Neural progenitor cell (in vitro differentiated cells): ENCODE measurements around the gene ALKBH4. TPM values are rescaled to one million over a fixed set of nuclear protein-coding genes. Genes with fewer than 3 reads are reported as not detected.
A peak's percentile ranks its signal among the peaks of the same experiment; 100 is the strongest.

Experiments used
- DNase-seq: peaks from one replicate; pipeline ENCODE4 v3.0.0-alpha.2; 2016; ENCODE audit warnings: low spot score
- H2AFZ ChIP-seq: fragments of 200-600 bp; sonication (generic); replicated peaks from 2 replicates; pipeline ENCODE4 v1.6.1; 2016; ENCODE audit warnings: antibody characterized with exemption
- H3F3A ChIP-seq: fragments of 200-600 bp; sonication (generic); 2 replicates; pipeline ENCODE4 v1.6.1; 2016; ENCODE audit warnings: antibody characterized with exemption, low read depth
- H3K27ac ChIP-seq: fragments of 200-600 bp; sonication (generic); 2 replicates; pipeline ENCODE4 v1.5.1; 2016; ENCODE audit warnings: mild to moderate bottlenecking
- H3K27me3 ChIP-seq: fragments of 200-600 bp; sonication (generic); 2 replicates; pipeline ENCODE4 v1.6.1; 2016; ENCODE audit warnings: mild to moderate bottlenecking, moderate library complexity
- H3K36me3 ChIP-seq: fragments of 200-600 bp; sonication (generic); 2 replicates; pipeline ENCODE4 v1.5.1; 2016
- H3K4me1 ChIP-seq: fragments of 200-600 bp; sonication (generic); 2 replicates; pipeline ENCODE4 v1.6.1; 2016; ENCODE audit warnings: mixed run types
- H3K4me2 ChIP-seq: fragments of 200-600 bp; sonication (generic); 2 replicates; pipeline ENCODE4 v1.6.1; 2016
- H3K4me3 ChIP-seq: fragments of 200-600 bp; sonication (generic); 2 replicates; pipeline ENCODE4 v1.5.1; 2016
- H3K79me2 ChIP-seq: fragments of 200-600 bp; sonication (generic); 2 replicates; pipeline ENCODE4 v1.6.1; 2016; ENCODE audit warnings: low read depth
- H3K9ac ChIP-seq: fragments of 200-600 bp; sonication (generic); 2 replicates; pipeline ENCODE4 v1.6.1; 2016
- H3K9me3 ChIP-seq: fragments of 200-600 bp; sonication (generic); 2 replicates; pipeline ENCODE4 v1.5.1; 2016; ENCODE audit warnings: low read depth
- H4K20me1 ChIP-seq: fragments of 200-600 bp; sonication (generic); 2 replicates; pipeline ENCODE4 v1.6.1; 2016; ENCODE audit warnings: low read depth
- H3K27ac Mint-ChIP-seq: 3 replicates; pipeline ENCODE4 v1.8.0; 2021; ENCODE audit warnings: mixed read lengths
- H3K27me3 Mint-ChIP-seq: 2 replicates; pipeline ENCODE4 v1.8.0; 2022; ENCODE audit warnings: low read depth, mild to moderate bottlenecking, inconsistent platforms, moderate library complexity, mixed read lengths; ENCODE audit not compliant: insufficient read depth
- H3K36me3 Mint-ChIP-seq: 3 replicates; pipeline ENCODE4 v1.8.0; 2021; ENCODE audit warnings: mixed read lengths
- H3K4me1 Mint-ChIP-seq: 3 replicates; pipeline ENCODE4 v1.8.0; 2021; ENCODE audit warnings: mixed read lengths
- H3K4me3 Mint-ChIP-seq: 3 replicates; pipeline ENCODE4 v1.8.0; 2021; ENCODE audit warnings: mild to moderate bottlenecking, moderate library complexity, mixed read lengths
- H3K9me3 Mint-ChIP-seq: 3 replicates; pipeline ENCODE4 v1.8.0; 2020; ENCODE audit warnings: mixed read lengths
- CTCF ChIP-seq: fragments of 200-600 bp; sonication (generic); IDR thresholded peaks from 2 replicates; pipeline ENCODE4 v1.5.1; 2017; ENCODE audit warnings: antibody characterized with exemption, mild to moderate bottlenecking
- EZH2 ChIP-seq: fragments of 200-600 bp; sonication (generic); IDR thresholded peaks from 2 replicates; pipeline ENCODE4 v1.6.1; 2017; ENCODE audit warnings: antibody characterized with exemption, mild to moderate bottlenecking, moderate library complexity
- EZH2phosphoT487 ChIP-seq: fragments of 200-600 bp; sonication (generic); IDR thresholded peaks from 2 replicates; pipeline ENCODE4 v1.6.1; 2017; ENCODE audit warnings: antibody characterized with exemption
- total RNA-seq: library from RNA; depleted of rRNA; stranded (reverse); fragments of >200 nt; gene quantifications from 2 replicates; pipeline ENCODE4 v1.2.3, GENCODE V29; 2015; ENCODE audit warnings: low replicate concordance

The ALKBH4 gene
- total RNA-seq, 1 donor from 2014 or later, result 6.5 TPM

DNA sequence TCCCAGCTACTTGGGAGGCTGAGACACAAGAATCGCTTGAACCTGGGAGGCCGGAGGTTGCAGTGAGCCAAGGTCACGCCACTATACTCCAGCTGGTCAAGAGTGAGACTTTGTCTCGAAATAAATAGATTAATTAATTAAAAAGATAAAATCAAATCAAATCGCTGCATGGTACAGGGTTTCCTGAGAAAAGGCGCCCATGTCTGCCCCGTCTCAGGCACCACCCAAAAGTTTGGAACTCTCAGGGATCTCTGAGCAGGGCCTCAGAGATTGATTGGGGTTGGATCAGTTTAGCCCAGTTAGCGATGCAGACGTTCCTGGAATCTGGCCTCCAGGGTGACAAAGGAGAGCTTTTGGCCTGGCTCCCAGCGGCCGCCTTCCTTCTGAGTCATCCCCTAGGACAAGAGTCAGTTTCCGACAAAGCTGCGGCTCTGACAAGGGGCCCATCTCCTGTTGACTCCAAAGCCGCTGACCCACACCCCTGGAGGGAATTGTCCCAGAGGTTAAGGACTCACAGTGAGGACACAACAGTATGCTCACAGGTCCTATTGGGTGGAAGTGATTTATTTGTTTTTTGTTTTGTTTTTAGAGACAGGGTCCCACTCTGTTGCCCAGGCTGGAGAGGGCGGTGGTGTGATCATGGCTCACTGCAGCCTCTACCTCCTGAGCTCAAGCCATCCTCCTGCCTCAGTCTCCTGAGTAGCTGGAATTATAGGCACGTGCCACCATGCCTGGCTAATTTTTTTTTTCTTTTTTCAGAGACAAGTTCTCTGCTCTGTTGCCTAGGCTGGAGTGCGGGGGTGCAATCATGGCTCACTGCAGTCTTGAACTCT lies 24.5 kb downstream of the ALKBH4 start:
- Histone ChIP-seq H3K79me2 (no peaks in the 10 kb centered on the region), H3K27me3 (no peaks in the 10 kb centered on the region), H3F3A (peaks cover 11% of the 10 kb centered on the region), H2AFZ (no peak overlapping the region), H3K4me3 (no peak overlapping the region), H3K36me3 (no peaks in the 10 kb centered on the region), H3K4me2 (no peak overlapping the region), H3K9ac (no peak overlapping the region), H4K20me1 (no peaks in the 10 kb centered on the region), H3K9me3 (no peaks in the 10 kb centered on the region), H3K27ac (peak overlapping the region; percentile 82), H3K4me1 (no peaks in the 10 kb centered on the region)
- Mint-ChIP-seq H3K9me3 (no peaks in the 10 kb centered on the region), H3K27me3 (peaks cover 2% of the 10 kb centered on the region), H3K27ac (no peak overlapping the region), H3K36me3 (peaks cover 18% of the 10 kb centered on the region), H3K4me1 (peaks cover 12% of the 10 kb centered on the region), H3K4me3 (no peak overlapping the region)
- no peak for TF ChIP-seq EZH2phosphoT487
- no peak for TF ChIP-seq CTCF
- TF ChIP-seq EZH2, result no peak
- DNase-seq, result peak; percentile 63

DNA sequence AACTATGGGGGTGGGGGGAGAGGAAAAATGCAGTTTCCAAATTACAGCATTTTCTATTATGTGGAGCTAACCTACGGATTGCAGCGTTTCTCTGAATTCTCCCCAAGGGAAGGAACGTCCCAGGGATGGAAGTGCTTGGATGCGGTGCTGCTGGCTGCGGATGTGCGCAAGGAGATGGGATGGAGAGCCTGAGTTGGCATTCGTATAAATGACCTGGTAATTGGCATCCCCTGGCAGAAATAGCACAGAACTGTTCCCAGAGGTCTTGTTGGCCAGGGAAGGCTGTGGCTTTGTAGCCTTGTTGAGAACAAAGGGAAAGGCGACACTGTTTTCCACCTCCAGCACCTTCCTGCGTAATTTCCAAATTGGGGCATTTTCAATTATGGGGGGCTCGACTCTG lies 28.5 kb downstream of the ALKBH4 start:
- no peak overlapping the region for H3K4me3 ChIP-seq
- TF ChIP-seq EZH2phosphoT487, result no peak
- TF ChIP-seq EZH2, result no peak
- no peak for TF ChIP-seq CTCF
- H3K9me3 Mint-ChIP-seq, result no peaks in the 10 kb centered on the region
- peaks cover 5% of the 10 kb centered on the region for H3K4me1 ChIP-seq
- H3K4me3 Mint-ChIP-seq, result peak overlapping the region; percentile 63
- peaks cover 5% of the 10 kb centered on the region for H3K27me3 Mint-ChIP-seq
- peaks cover 31% of the 10 kb centered on the region for H3F3A ChIP-seq
- no peak overlapping the region for H3K4me2 ChIP-seq
- H3K27ac ChIP-seq, result no peak overlapping the region
- H3K36me3 Mint-ChIP-seq, result peaks cover 9% of the 10 kb centered on the region
- peak overlapping the region; percentile 31 for H3K27ac Mint-ChIP-seq
- H2AFZ ChIP-seq, result no peak overlapping the region
- no peak for DNase-seq
- no peak overlapping the region for H3K9ac ChIP-seq
- no peaks in the 10 kb centered on the region for H3K36me3 ChIP-seq
- H3K4me1 Mint-ChIP-seq, result peaks cover 24% of the 10 kb centered on the region
- H3K9me3 ChIP-seq, result no peaks in the 10 kb centered on the region
- no peaks in the 10 kb centered on the region for H3K27me3 ChIP-seq
- no peaks in the 10 kb centered on the region for H4K20me1 ChIP-seq
- peaks cover 8% of the 10 kb centered on the region for H3K79me2 ChIP-seq

DNA sequence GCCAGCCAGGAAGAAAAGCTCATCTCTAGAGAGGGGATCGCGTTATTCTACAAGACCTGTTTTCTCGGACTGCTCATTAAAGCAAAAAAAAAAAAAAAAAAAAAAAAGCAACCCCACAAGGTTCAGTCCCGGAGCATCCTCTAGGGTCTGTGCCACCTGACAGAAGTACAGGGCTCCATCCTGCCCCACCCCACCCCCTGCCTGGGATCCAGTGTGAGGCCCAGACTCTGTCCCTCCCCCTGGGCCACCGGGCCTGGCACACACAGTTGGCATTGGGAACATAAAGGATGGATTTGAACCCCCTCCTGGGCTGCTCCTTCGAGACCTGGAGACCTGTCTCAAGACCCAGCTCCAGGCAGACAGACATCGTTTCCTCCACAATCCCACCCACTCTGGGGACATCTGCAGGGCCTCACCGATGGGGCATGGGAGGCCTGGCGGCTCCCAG lies 30.6 kb downstream of the ALKBH4 start:
- no peak for DNase-seq
- Histone ChIP-seq H3K27ac (no peak overlapping the region), H2AFZ (peak overlapping the region; percentile 93), H3K4me3 (peak overlapping the region; percentile 94), H3K27me3 (no peaks in the 10 kb centered on the region), H3F3A (peaks cover 19% of the 10 kb centered on the region), H3K4me1 (peaks cover 5% of the 10 kb centered on the region), H3K9ac (no peak overlapping the region), H3K79me2 (peaks cover 8% of the 10 kb centered on the region), H4K20me1 (no peaks in the 10 kb centered on the region), H3K9me3 (no peaks in the 10 kb centered on the region), H3K4me2 (peak overlapping the region; percentile 99), H3K36me3 (no peaks in the 10 kb centered on the region)
- Mint-ChIP-seq H3K4me1 (peaks cover 24% of the 10 kb centered on the region), H3K9me3 (no peaks in the 10 kb centered on the region), H3K27me3 (peaks cover 9% of the 10 kb centered on the region), H3K4me3 (peak overlapping the region; percentile 90), H3K27ac (no peak overlapping the region), H3K36me3 (peaks cover 7% of the 10 kb centered on the region)
- TF ChIP-seq EZH2, result no peak
- TF ChIP-seq CTCF, result no peak
- TF ChIP-seq EZH2phosphoT487, result no peak
